MM.1S (cell line): ENCODE measurements around the gene ATP6V1B1.

Experiments used
- EZH2 ChIP-seq: fragments of 300-600 bp; sonication (generic); optimal IDR thresholded peaks from 2 replicates; pipeline ENCODE3; 2017; ENCODE audit warnings: low read depth, mild to moderate bottlenecking, antibody characterized with exemption, low read length, mixed read lengths
- TF ChIP-seq, protein P1 (sequence below): fragments of 300-600 bp; sonication (generic); IDR thresholded peaks from 2 replicates; pipeline ENCODE4 v1.5.1; 2016; ENCODE audit warnings: antibody characterized with exemption, low read length, mixed read lengths

DNA sequence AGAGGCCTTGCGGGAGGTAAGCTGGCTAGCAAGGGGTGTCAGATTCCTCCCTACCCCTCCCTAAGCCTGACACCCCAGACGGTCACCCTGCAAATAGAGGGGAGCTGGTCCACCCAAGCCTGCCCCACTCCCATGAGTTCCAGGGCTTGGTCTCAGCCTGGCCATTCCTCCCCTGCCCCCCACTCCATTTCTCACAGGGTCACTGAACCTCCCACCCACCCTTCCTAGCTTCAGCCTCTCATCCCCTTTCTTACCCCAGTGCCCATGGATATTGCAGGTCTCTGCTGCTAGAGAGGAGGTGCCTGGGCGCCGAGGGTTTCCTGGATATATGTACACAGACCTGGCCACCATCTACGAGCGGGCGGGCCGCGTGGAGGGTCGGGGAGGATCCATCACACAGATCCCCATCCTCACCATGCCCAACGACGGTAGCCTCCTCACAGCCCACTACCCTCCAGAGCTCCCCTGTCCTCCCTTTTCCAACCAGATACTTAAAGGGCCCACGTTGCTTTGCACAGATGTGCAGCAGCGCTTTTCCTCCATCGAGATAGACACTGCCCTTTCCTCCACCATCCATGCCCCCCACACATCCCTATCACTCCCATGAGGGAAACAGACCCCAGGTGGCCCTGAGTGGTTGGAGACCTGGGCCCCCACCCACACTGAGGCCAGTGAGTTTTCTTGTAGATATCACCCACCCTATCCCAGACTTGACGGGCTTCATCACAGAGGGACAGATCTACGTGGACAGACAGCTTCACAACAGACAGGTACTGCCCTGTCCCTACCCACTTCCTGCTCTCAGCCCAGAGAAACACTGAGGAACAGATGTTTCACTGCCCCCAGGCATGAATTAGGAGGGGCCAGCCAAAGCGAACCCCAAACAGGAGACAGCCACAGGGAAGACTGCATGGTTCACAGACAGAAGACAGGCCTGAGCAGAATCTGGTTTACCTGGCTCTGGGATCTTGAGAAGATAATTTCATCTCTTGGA is 27.5 kb downstream of the ATP6V1B1 start:
- no peak for TF ChIP-seq EZH2
- TF ChIP-seq, protein P1, sequence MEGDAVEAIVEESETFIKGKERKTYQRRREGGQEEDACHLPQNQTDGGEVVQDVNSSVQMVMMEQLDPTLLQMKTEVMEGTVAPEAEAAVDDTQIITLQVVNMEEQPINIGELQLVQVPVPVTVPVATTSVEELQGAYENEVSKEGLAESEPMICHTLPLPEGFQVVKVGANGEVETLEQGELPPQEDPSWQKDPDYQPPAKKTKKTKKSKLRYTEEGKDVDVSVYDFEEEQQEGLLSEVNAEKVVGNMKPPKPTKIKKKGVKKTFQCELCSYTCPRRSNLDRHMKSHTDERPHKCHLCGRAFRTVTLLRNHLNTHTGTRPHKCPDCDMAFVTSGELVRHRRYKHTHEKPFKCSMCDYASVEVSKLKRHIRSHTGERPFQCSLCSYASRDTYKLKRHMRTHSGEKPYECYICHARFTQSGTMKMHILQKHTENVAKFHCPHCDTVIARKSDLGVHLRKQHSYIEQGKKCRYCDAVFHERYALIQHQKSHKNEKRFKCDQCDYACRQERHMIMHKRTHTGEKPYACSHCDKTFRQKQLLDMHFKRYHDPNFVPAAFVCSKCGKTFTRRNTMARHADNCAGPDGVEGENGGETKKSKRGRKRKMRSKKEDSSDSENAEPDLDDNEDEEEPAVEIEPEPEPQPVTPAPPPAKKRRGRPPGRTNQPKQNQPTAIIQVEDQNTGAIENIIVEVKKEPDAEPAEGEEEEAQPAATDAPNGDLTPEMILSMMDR: no peak
